RWPE1 (cell line): ENCODE data around the gene ABCD1.
A peak's percentile ranks its signal among the peaks of the same experiment; 100 is the strongest.

Experiments
- CTCF ChIA-PET: fragments of 350-600 bp; sonication (Branson Sonifier 250); formaldehyde crosslinking; extraction: SDS; loops from one replicate; lab custom pipeline; 2021; lab: Yijun Ruan, JAX
- POLR2A ChIA-PET: fragments of 400-600 bp; formaldehyde crosslinking; extraction: SDS; loops from one replicate; lab custom pipeline; 2020; ENCODE audit warnings: antibody characterized with exemption; ENCODE audit not compliant: low non-redundant PET; lab: Yijun Ruan, JAX
- DNase-seq: peaks from one replicate; pipeline ENCODE4 v3.0.0; 2012; ENCODE audit warnings: low spot score
- H3K27ac ChIP-seq: fragments of 450-650 bp; 2 replicates; pipeline ENCODE4 v1.5.1; 2017
- TF ChIP-seq, protein P1 (sequence below): fragments of 450-650 bp; conservative IDR thresholded peaks from 2 replicates; pipeline ENCODE4 v1.5.1; 2017; ENCODE audit warnings: low read depth, mild to moderate bottlenecking

ABCD1 gene

DNA sequence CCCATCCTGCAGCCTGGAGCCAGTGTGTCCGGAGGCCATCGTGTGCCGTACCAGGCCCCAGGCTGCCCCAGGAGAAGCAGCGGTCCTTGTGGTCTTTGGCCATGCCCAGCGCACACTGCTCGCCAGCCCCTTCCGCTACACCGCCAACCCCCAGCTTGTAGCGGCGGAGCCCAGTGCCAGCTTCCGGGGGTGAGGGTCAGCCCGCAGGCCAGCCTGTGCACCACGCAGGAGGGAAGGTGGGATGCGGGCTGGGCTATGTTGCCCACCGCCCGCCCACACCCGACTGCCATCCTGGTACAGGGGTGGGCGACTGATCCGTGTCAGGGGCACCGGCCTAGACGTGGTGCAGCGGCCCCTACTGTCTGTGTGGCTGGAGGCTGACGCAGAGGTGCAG lies 48.6 kb downstream of the ABCD1 start:
- CTCF ChIA-PET = no interaction called here
- POLR2A ChIA-PET = no interaction called here
- H3K27ac ChIP-seq = no peak overlapping the region
- TF ChIP-seq, protein P1, sequence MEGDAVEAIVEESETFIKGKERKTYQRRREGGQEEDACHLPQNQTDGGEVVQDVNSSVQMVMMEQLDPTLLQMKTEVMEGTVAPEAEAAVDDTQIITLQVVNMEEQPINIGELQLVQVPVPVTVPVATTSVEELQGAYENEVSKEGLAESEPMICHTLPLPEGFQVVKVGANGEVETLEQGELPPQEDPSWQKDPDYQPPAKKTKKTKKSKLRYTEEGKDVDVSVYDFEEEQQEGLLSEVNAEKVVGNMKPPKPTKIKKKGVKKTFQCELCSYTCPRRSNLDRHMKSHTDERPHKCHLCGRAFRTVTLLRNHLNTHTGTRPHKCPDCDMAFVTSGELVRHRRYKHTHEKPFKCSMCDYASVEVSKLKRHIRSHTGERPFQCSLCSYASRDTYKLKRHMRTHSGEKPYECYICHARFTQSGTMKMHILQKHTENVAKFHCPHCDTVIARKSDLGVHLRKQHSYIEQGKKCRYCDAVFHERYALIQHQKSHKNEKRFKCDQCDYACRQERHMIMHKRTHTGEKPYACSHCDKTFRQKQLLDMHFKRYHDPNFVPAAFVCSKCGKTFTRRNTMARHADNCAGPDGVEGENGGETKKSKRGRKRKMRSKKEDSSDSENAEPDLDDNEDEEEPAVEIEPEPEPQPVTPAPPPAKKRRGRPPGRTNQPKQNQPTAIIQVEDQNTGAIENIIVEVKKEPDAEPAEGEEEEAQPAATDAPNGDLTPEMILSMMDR = no peak
- no peak for DNase-seq

DNA sequence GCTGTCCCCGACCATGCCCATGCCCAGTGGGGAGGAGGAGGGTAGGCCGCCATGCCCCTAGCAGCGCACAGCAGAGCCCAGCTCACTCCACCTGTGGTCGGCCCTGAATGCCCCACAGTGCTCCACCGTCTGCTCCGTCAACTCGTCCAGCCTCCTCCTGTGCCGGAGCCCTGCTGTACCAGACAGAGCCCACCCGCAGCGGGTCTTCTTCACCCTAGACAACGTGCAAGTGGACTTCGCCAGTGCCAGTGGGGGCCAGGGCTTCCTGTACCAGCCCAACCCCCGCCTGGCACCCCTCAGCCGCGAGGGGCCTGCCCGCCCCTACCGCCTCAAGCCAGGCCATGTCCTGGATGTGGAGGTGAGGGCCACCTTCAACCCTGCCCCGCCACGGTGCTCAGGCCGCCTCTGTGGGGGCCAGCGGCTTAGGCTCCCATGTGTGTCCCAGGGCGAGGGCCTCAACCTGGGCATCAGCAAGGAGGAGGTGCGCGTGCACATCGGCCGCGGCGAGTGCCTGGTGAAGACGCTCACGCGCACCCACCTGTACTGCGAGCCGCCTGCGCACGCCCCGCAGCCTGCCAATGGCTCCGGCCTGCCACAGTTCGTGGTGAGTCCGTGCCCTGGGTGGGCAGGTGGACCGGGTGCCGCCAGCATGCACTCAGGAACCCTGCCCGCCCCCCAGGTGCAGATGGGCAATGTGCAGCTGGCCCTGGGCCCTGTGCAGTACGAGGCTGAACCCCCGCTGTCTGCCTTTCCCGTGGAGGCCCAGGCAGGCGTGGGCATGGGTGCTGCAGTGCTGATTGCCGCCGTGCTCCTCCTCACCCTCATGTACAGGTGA lies 49.3 kb downstream of the ABCD1 start:
- TF ChIP-seq, protein P1 = no peak
- ChIA-PET POLR2A (no interaction called here), CTCF (no interaction called here)
- H3K27ac ChIP-seq = no peak overlapping the region
- no peak for DNase-seq

DNA sequence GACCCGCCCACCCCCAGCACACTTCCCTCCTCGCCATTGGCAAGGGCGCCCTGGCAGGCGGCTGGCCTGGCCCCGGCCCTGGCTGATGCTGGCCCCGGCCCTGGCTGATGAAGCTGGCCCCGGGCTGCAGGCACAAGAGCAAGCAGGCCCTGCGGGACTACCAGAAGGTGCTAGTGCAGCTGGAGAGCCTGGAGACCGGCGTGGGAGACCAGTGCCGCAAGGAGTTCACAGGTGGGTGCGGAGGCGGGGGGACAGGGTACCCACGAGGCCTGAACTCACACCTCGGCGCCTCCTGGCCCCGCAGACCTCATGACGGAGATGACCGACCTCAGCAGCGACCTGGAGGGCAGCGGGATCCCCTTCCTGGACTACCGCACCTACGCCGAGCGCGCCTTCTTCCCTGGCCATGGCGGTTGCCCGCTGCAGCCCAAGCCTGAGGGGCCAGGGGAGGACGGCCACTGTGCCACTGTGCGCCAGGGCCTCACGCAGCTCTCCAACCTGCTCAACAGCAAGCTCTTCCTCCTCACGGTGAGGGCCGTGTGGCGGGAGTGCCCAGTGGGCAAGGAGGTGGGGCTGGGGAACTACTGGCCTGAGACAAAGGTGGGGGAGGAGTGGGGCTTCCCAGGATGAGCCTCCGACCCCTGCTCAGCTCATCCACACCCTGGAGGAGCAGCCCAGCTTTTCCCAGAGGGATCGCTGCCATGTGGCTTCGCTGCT lies 50.1 kb downstream of the ABCD1 start:
- ChIA-PET CTCF (no interaction called here), POLR2A (no interaction called here)
- TF ChIP-seq, protein P1 = no peak
- DNase-seq = no peak
- H3K27ac ChIP-seq = no peak overlapping the region

DNA sequence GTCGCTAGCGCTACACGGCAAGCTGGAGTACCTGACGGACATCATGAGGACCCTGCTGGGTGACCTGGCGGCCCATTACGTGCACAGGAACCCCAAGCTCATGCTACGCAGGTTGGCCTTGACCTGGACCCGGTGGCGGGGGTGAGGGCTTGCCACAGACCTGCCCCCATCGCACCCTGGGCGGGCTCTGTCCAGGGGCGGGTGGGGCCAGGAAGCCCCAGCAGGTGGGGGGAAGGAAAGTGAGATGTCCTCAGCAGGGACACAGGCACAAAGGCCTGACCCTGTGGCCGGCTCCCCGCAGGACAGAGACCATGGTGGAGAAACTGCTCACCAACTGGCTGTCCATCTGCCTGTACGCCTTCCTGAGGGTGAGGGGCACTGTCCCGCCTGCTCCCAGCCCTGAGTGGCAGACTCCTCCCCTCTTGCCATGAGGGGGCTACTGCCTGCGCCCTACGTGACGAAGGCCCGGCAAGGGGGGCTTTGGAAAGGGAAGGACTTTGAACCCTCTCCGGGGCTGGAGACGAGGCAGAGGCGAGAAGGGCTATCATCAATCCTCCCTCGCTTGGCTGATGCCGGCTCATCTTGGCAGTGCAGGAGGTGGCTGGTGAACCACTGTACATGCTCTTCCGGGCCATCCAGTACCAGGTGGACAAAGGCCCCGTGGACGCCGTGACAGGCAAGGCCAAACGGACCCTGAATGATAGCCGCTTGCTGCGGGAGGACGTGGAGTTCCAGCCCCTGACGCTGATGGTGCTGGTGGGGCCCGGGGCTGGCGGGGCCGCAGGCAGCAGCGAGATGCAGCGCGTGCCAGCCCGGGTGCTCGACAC lies 50.9 kb downstream of the ABCD1 start:
- CTCF ChIA-PET = no interaction called here
- POLR2A ChIA-PET = no interaction called here
- DNase-seq = no peak
- peak overlapping the region; percentile 83 for H3K27ac ChIP-seq
- TF ChIP-seq, protein P1 = no peak

DNA sequence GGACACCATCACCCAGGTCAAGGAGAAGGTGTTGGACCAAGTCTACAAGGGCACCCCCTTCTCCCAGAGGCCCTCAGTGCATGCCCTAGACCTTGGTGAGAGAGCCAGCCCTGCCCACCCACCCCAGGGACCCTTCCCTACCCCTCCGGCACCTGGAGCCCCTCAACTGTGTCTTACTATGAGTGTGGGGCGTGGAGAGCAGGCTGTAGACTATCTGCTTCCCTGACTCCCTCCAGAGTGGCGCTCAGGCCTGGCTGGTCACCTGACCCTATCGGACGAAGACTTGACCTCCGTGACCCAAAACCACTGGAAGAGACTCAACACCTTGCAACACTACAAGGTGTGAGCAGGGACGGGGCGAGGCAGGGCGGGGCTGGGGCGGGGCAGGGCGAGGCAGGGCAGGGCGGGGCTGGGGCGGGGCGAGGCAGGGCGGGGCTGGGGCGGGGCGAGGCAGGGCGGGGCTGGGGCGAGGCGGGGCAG lies 51.5 kb downstream of the ABCD1 start:
- POLR2A ChIA-PET = no interaction called here
- CTCF ChIA-PET = no interaction called here
- DNase-seq = no peak
- peak overlapping the region; percentile 83 for H3K27ac ChIP-seq
- TF ChIP-seq, protein P1 = no peak

DNA sequence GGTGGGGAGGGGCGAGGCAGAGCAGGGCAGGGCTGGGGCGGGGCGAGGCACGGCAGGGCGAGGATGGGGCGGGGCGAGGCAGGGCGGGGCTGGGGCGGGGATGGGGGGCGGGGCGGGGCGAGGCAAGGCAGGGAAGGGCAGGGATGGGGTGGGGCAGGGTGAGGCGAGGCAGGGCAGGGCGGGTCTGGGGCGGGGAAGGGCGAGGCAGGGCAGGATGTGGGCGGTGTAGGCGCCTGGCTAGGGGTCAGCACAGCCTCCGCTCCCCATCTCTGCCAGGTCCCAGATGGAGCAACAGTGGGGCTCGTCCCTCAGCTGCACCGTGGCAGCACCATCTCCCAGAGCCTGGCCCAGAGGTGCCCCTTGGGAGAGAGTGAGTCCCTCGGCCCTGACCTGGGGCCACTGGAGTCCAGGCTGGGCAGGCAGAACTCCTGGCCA lies 52.0 kb downstream of the ABCD1 start:
- POLR2A ChIA-PET = interaction anchor here (0.6 kb wide), 1 partner anchor 8 kb away, joined by 5 read pairs; no protein-coding TSS in a partner anchor
- no peak for DNase-seq
- CTCF ChIA-PET = no interaction called here

More for the DNA sequence above, 52.0 kb downstream of the ABCD1 start:
- H3K27ac ChIP-seq = peak overlapping the region; percentile 83
- TF ChIP-seq, protein P1 = no peak
